GM12878 (cell line): ENCODE results near the gene KRTAP10-7. TPM values are rescaled to one million over a fixed set of nuclear protein-coding genes. Genes with fewer than 3 reads are reported as not detected.

ENCODE experiments used
- ATAC-seq: fragments of 200-7000 bp; cut with Tn5 transposase; 3 replicates; pipeline ENCODE4 v1.9.1; 2020; ENCODE audit warnings: mild to moderate bottlenecking, moderate library complexity
- BruUV-seq: library from RNA; stranded (reverse); fragments of 400-500 nt; replicated peaks from 2 replicates; lab custom pipeline; 2021; lab: Mats Ljungman, UMichigan
- CTCF ChIA-PET: fragments of 300-600 bp; sonication (Branson Sonifier 250); formaldehyde crosslinking; extraction: SDS; loops from one replicate; lab custom pipeline; 2021; ENCODE audit warnings: inconsistent platforms; lab: Yijun Ruan, JAX
- POLR2A ChIA-PET: fragments of 350-600 bp; formaldehyde crosslinking; extraction: SDS; loops from one replicate; lab custom pipeline; 2021; ENCODE audit warnings: inconsistent platforms; lab: Charles Lee
- RAD21 ChIA-PET: fragments of 300-600 bp; sonication (Branson Sonifier 250); formaldehyde crosslinking; loops from one replicate; lab custom pipeline; 2023; ENCODE audit warnings: antibody characterized with exemption; ENCODE audit not compliant: unreplicated experiment; lab: Charles Lee
- SMC1A ChIA-PET: fragments of 300-600 bp; sonication (Branson Sonifier 250); formaldehyde crosslinking; loops from one replicate; lab custom pipeline; 2023; ENCODE audit not compliant: unreplicated experiment, uncharacterized antibody; lab: Charles Lee
- DNase-seq: peaks from one replicate; pipeline ENCODE4 v3.0.0-alpha.2; 2011; ENCODE audit warnings: low read depth, low spot score
- FAIRE-seq: peaks from 3 replicates; lab custom pipeline; 2011; peaks lifted over from hg19 to GRCh38; lab: Jason Lieb, UNC
- H2AFZ ChIP-seq: 2 replicates; pipeline ENCODE4 v1.6.0; 2011; ENCODE audit warnings: low read depth, low read length, control low read depth; ENCODE audit not compliant: control insufficient read depth
- H3K27ac ChIP-seq: 2 replicates; pipeline ENCODE4 v1.5.1; 2011; ENCODE audit warnings: control low read depth; ENCODE audit not compliant: control insufficient read depth, insufficient read depth
- H3K27me3 ChIP-seq, 2 experiments: replicated peaks in 1 of 2; 2 replicates each; pipeline versions ENCODE4 v1.6.0 to v1.6.1; 2011; ENCODE audit warnings: low read length in 1 of 2; ENCODE audit not compliant: control insufficient read depth in 2 of 2, insufficient read depth in 2 of 2
- H3K36me3 ChIP-seq, 2 experiments: 2 replicates each; pipeline ENCODE4 v1.5.1; 2011; ENCODE audit warnings: low read length in 1 of 2; ENCODE audit not compliant: control insufficient read depth in 2 of 2, insufficient read depth in 2 of 2
- H3K4me1 ChIP-seq: 2 replicates; pipeline ENCODE4 v1.6.1; 2011; ENCODE audit warnings: mild to moderate bottlenecking, low read length, moderate library complexity, mixed read lengths; ENCODE audit not compliant: control insufficient read depth, insufficient read depth
- H3K4me2 ChIP-seq: 2 replicates; pipeline ENCODE4 v1.6.0; 2011; ENCODE audit warnings: control low read depth; ENCODE audit not compliant: control insufficient read depth, insufficient read depth
- H3K4me3 ChIP-seq: fragments of 200-600 bp; sonication (generic); 2 replicates; pipeline ENCODE4 v1.5.1; 2016
- H3K79me2 ChIP-seq: 2 replicates; pipeline ENCODE4 v1.6.0; 2011; ENCODE audit warnings: low read length; ENCODE audit not compliant: control insufficient read depth, insufficient read depth
- H3K9ac ChIP-seq: 2 replicates; pipeline ENCODE4 v1.8.0; 2011; ENCODE audit warnings: low read length, control low read depth, mixed read lengths; ENCODE audit not compliant: control insufficient read depth, insufficient read depth
- H3K9me3 ChIP-seq: replicated peaks from 3 replicates; pipeline ENCODE4 v1.5.1; 2011; ENCODE audit warnings: mild to moderate bottlenecking, low read length; ENCODE audit not compliant: control insufficient read depth, insufficient read depth
- H4K20me1 ChIP-seq: 2 replicates; pipeline ENCODE4 v1.6.0; 2011; ENCODE audit not compliant: control insufficient read depth, insufficient read depth
- BRCA1 ChIP-seq: IDR thresholded peaks from 2 replicates; pipeline ENCODE4 v1.6.1; 2011; ENCODE audit warnings: low read depth, low read length, improper control_type of control experiment
- EGR1 ChIP-seq, 2 experiments: IDR thresholded peaks; 1 replicate in 1 of 2; 2 replicates in 1 of 2; pipeline ENCODE4 v1.6.1; 2011 to 2012; ENCODE audit warnings: low read depth in 2 of 2, low read length in 2 of 2, borderline replicate concordance in 1 of 2, mild to moderate bottlenecking in 1 of 2, moderate library complexity in 1 of 2
- IKZF2 ChIP-seq, 2 experiments: fragments of 450-650 bp; IDR thresholded peaks; 2 replicates each; pipeline ENCODE4 v1.6.1; 2017; ENCODE audit warnings: mild to moderate bottlenecking in 2 of 2, moderate library complexity in 2 of 2
- JUND ChIP-seq: IDR thresholded peaks from 2 replicates; pipeline ENCODE4 v1.6.1; 2012; ENCODE audit warnings: low read depth, mild to moderate bottlenecking, low read length, improper control_type of control experiment, moderate library complexity
- NFYA ChIP-seq: IDR thresholded peaks from 2 replicates; pipeline ENCODE4 v1.6.1; 2011; ENCODE audit warnings: low read depth, mild to moderate bottlenecking, low read length, improper control_type of control experiment, borderline replicate concordance
- NR2C2 ChIP-seq: IDR thresholded peaks from 2 replicates; pipeline ENCODE4 v1.6.1; 2011; ENCODE audit warnings: borderline replicate concordance, low read depth; ENCODE audit not compliant: control insufficient read depth, insufficient read length
- POLR2AphosphoS5 ChIP-seq: IDR thresholded peaks from 2 replicates; pipeline ENCODE4 v1.6.1; 2011; ENCODE audit warnings: mild to moderate bottlenecking, low read length, inconsistent platforms
- WGBS: methylation state at CpG from one replicate; pipeline ENCODE4 v1.1.6; 2016; ENCODE audit warnings: low lambda C conversion rate; ENCODE audit not compliant: insufficient replicate concordance, insufficient coverage; ENCODE audit errors: missing lambda C conversion rate; 5-methylcytosine and 5-hydroxymethylcytosine counted together
- in situ Hi-C: fragments of 300-500 bp; cut with MboI; formaldehyde crosslinking; loops from 9 replicates; pipeline ENCODE4 v1.14.3; 2018; ENCODE audit warnings: mixed read lengths
- intact Hi-C: fragments of 100-400 bp; cut with micrococcal nuclease; formaldehyde crosslinking; loops from one replicate; pipeline ENCODE4 v1.14.2; 2022; ENCODE audit not compliant: unreplicated experiment
- polyA plus RNA-seq, 11 experiments: library from polyadenylated mRNA; depleted of rRNA in 4 of 11; unstranded in 6 of 11; stranded (reverse) in 5 of 11; fragments of >200 nt; fragmentation: Nextera tagmentation in 4 of 11; fragmentation: Illumina TruSeq in 1 of 11; extraction: Ambion mirVana in 4 of 11; extraction: Trizol in 1 of 11; gene quantifications; 1 replicate in 1 of 11; 2 replicates in 10 of 11; pipeline versions ENCODE4 v1.2.1 to v1.2.3, GENCODE V29; 2011 to 2016; ENCODE audit warnings: inconsistent platforms in 2 of 11, missing spikeins in 2 of 11, low read depth in 1 of 11
- total RNA-seq, 4 experiments: library from RNA; depleted of rRNA in 3 of 4; stranded (reverse); fragments of >200 nt in 3 of 4; fragmentation: Illumina TruSeq in 1 of 4; extraction: Trizol in 1 of 4; gene quantifications; 2 replicates each; pipeline versions ENCODE4 v1.2.1 to v1.2.3, GENCODE V29; 2013 to 2021
- TF ChIP-seq, protein P1 (sequence below): IDR thresholded peaks from 2 replicates; pipeline ENCODE4 v1.6.1; 2012; ENCODE audit warnings: low read length, inconsistent platforms

The KRTAP10-7 gene
- total and polyA plus RNA-seq, 10 of the 15 experiments (the other 5 are each of a cell fraction or from before 2014, with no cell fraction given): not detected

GRCh38 chr21:44650265-44650972 is 50.0 kb downstream of the KRTAP10-7 start:
- no TSS peak for BruUV-seq
- Histone ChIP-seq H2AFZ (no peak overlapping the region), H3K4me3 (no peak overlapping the region), H3K4me2 (no peak overlapping the region), H3K4me1 (no peaks in the 10 kb centered on the region), H3K9ac (no peak overlapping the region), H3K79me2 (no peaks in the 10 kb centered on the region), H3K27me3 (no peaks in the 10 kb centered on the region), H4K20me1 (no peaks in the 10 kb centered on the region), H3K9me3 (no peaks in the 10 kb centered on the region; the same call in 2 of the 3 replicates), H3K36me3 (no peaks in the 10 kb centered on the region), H3K27ac (no peak overlapping the region)
- ATAC-seq (no peak), FAIRE-seq (no peak), DNase-seq (no peak)
- intact Hi-C loops: no loop called here
- in situ Hi-C loops: no loop called here
- TF ChIP-seq IKZF2 (IDR thresholded peaks at IDR 0.05) (no peak), NFYA (no peak), POLR2AphosphoS5 (no peak), BRCA1 (no peak), NR2C2 (no peak), EGR1 (IDR thresholded peaks at IDR 0.05; ENCODE audit: borderline replicate concordance in 1 of 2, low read depth in 2 of 2, low read length in 2 of 2) (no peak), JUND (no peak)
- TF ChIP-seq, protein P1, sequence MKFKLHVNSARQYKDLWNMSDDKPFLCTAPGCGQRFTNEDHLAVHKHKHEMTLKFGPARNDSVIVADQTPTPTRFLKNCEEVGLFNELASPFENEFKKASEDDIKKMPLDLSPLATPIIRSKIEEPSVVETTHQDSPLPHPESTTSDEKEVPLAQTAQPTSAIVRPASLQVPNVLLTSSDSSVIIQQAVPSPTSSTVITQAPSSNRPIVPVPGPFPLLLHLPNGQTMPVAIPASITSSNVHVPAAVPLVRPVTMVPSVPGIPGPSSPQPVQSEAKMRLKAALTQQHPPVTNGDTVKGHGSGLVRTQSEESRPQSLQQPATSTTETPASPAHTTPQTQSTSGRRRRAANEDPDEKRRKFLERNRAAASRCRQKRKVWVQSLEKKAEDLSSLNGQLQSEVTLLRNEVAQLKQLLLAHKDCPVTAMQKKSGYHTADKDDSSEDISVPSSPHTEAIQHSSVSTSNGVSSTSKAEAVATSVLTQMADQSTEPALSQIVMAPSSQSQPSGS: no peak
- ChIA-PET POLR2A (interaction anchor here (0.5 to 0.7 kb wide), 2 partner anchors 53 to 1294 kb away, joined by 3 read pairs; no protein-coding TSS in a partner anchor), RAD21 (no interaction called here), CTCF (no interaction called here), SMC1A (no interaction called here)
- WGBS: 21% methylated on average over 20 of the region's 20 CpGs
